Gastrocnemius medialis (tissue), 4 donors: ENCODE measurements around the gene WASL.

Source experiments
- POLR2A ChIP-seq, 2 donors: fragments of 450-650 bp; IDR thresholded peaks; one replicate each; pipeline ENCODE4 v1.6.1; 2017; ENCODE audit warnings: antibody characterized with exemption in 2 of 2, mild to moderate bottlenecking in 2 of 2, moderate library complexity in 2 of 2
- TF ChIP-seq, protein P1 (sequence below), 5 experiments: fragments of 450-650 bp in 3 of 5; fragments of 200-600 bp in 2 of 5; sonication (generic) in 2 of 5; IDR thresholded peaks in 4 of 5; conservative IDR thresholded peaks in 1 of 5; 1 replicate in 4 of 5; 2 replicates in 1 of 5; pipeline ENCODE4 v1.5.1; 2016 to 2019; ENCODE audit warnings: antibody characterized with exemption in 5 of 5, mild to moderate bottlenecking in 3 of 5, moderate library complexity in 3 of 5

DNA sequence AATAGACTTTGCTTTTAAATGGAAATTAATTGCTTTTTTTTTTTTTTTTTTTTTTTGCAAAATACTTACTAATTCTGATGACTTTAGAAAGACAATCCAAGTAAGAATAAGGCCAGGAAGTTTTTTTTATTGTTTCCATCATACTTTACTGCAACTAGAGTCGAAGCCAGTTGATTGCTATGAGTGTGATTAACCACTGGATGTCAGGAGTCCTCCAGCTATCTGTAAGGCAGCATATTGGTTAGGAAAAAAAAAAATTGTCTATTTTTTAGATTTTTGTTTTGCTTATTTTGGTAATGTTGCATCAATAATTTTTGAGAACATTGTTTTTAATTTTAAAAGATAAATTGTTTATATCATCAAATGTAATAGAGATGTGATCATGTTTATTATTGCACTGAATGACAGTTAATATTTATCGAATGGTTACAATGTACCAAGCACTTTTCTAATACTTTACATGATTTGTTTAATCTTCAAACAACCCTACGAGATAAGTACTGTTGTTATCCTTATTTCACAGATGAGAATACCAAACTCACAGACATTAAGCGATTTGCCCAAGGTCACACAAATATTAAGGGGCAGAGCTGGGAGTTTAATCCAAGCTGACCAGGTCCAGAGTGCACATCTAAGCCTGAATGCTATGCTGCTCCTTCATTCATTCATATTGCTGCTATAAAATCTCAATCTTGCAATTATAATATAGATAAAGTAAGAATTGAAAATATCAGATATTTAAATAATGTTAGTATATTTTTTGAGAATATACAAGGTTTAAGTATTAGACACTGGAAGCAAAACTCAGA is 113.0 kb downstream of the WASL start:
- TF ChIP-seq, protein P1, sequence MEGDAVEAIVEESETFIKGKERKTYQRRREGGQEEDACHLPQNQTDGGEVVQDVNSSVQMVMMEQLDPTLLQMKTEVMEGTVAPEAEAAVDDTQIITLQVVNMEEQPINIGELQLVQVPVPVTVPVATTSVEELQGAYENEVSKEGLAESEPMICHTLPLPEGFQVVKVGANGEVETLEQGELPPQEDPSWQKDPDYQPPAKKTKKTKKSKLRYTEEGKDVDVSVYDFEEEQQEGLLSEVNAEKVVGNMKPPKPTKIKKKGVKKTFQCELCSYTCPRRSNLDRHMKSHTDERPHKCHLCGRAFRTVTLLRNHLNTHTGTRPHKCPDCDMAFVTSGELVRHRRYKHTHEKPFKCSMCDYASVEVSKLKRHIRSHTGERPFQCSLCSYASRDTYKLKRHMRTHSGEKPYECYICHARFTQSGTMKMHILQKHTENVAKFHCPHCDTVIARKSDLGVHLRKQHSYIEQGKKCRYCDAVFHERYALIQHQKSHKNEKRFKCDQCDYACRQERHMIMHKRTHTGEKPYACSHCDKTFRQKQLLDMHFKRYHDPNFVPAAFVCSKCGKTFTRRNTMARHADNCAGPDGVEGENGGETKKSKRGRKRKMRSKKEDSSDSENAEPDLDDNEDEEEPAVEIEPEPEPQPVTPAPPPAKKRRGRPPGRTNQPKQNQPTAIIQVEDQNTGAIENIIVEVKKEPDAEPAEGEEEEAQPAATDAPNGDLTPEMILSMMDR (IDR thresholded peaks at IDR 0.05 in 4 of 5, conservative IDR thresholded peaks at IDR 0.05 in 1 of 5) = peak; percentile 25 to 69 (median 54)
- no peak for TF ChIP-seq POLR2A (IDR thresholded peaks at IDR 0.05)
